K562 (cell line): Measurements from ENCODE around the gene SUPT3H. TPM values are rescaled to one million over a fixed set of nuclear protein-coding genes. Genes with fewer than 3 reads are reported as not detected.
A peak's percentile ranks its signal among the peaks of the same experiment; 100 is the strongest.

Experiments
- ATAC-seq: fragments of 200-7000 bp; cut with Tn5 transposase; 3 replicates; pipeline ENCODE4 v1.9.1; 2020; ENCODE audit warnings: moderate library complexity
- BruUV-seq: library from RNA; stranded (reverse); fragments of 400-500 nt; replicated peaks from 2 replicates; lab custom pipeline; 2021; lab: Mats Ljungman, UMichigan
- CTCF ChIA-PET: fragments of 300-600 bp; formaldehyde crosslinking; extraction: SDS; loops from one replicate; lab custom pipeline; 2021; ENCODE audit warnings: low intra/inter-chr PET ratio; lab: Yijun Ruan, JAX
- POLR2A ChIA-PET: fragments of 300-600, 350-650 bp; sonication (Branson Sonifier 250); formaldehyde crosslinking; extraction: SDS; loops from one replicate; lab custom pipeline; 2021; ENCODE audit warnings: antibody characterized with exemption, inconsistent platforms; lab: Yijun Ruan, JAX
- DNase-seq, 4 experiments: peaks; one replicate each; pipeline versions ENCODE4 v3.0.0 to v3.0.0-alpha.2; 2011 to 2018; ENCODE audit warnings: low spot score in 3 of 4, mixed read lengths in 3 of 4; ENCODE audit errors: extremely low read depth in 1 of 4
- FAIRE-seq: peaks from 2 replicates; lab custom pipeline; 2011; peaks lifted over from hg19 to GRCh38; lab: Jason Lieb, UNC
- H2AFZ ChIP-seq: 2 replicates; pipeline ENCODE4 v1.6.0; 2011; ENCODE audit warnings: low read depth, low read length, control low read depth, inconsistent platforms
- H3K27ac ChIP-seq: fragments of 200-600 bp; 3 replicates; pipeline ENCODE4 v1.8.0; 2011; ENCODE audit warnings: low read depth, mild to moderate bottlenecking, control low read depth, inconsistent platforms, low read length, moderate library complexity, mixed read lengths; ENCODE audit errors: extremely low read depth
- H3K27me3 ChIP-seq, 2 experiments: fragments of 300-600 bp in 1 of 2; 2 replicates in 1 of 2; 3 replicates in 1 of 2; pipeline versions ENCODE4 v1.6.0 to v1.8.0; 2011; ENCODE audit warnings: inconsistent platforms in 2 of 2, low read length in 2 of 2, mild to moderate bottlenecking in 1 of 2, mixed read lengths in 1 of 2, moderate library complexity in 1 of 2; ENCODE audit not compliant: control insufficient read depth in 2 of 2, insufficient read depth in 2 of 2
- H3K36me3 ChIP-seq: fragments of 300-600 bp; 3 replicates; pipeline ENCODE4 v1.8.0; 2011; ENCODE audit warnings: mild to moderate bottlenecking, low read length, inconsistent platforms; ENCODE audit not compliant: control insufficient read depth, insufficient read depth
- H3K4me1 ChIP-seq, 2 experiments: fragments of 200-600 bp in 1 of 2; replicated peaks in 1 of 2; 2 replicates in 1 of 2; 3 replicates in 1 of 2; pipeline versions ENCODE4 v1.5.1 to v1.8.0; 2011; ENCODE audit warnings: inconsistent platforms in 2 of 2, low read length in 2 of 2, mild to moderate bottlenecking in 1 of 2, mixed read lengths in 1 of 2, moderate library complexity in 1 of 2; ENCODE audit not compliant: control insufficient read depth in 2 of 2, insufficient read depth in 2 of 2
- H3K4me2 ChIP-seq: 2 replicates; pipeline ENCODE4 v1.6.1; 2011; ENCODE audit warnings: low read length, control low read depth, inconsistent platforms, mixed read lengths; ENCODE audit not compliant: insufficient read depth
- H3K4me3 ChIP-seq: fragments of 200-600 bp; sonication (generic), shearing (Covaris generic); 2 replicates; pipeline ENCODE4 v1.5.1; 2016; ENCODE audit warnings: control low read depth, inconsistent platforms
- H3K79me2 ChIP-seq: fragments of 200-600 bp; 3 replicates; pipeline ENCODE4 v1.8.0; 2011; ENCODE audit warnings: low read length, inconsistent platforms; ENCODE audit not compliant: control insufficient read depth, insufficient read depth
- H3K9ac ChIP-seq, 2 experiments: 2 replicates each; pipeline versions ENCODE4 v1.6.0 to v1.6.1; 2011; ENCODE audit warnings: low read depth in 2 of 2, low read length in 2 of 2, control low read depth in 1 of 2, inconsistent platforms in 1 of 2, mild to moderate bottlenecking in 1 of 2, mixed read lengths in 1 of 2; ENCODE audit not compliant: insufficient read depth in 1 of 2
- H3K9me1 ChIP-seq: one replicate; pipeline ENCODE4 v1.6.0; 2011; ENCODE audit warnings: inconsistent platforms, mild to moderate bottlenecking, low read length, moderate library complexity; ENCODE audit not compliant: control insufficient read depth, insufficient read depth
- H3K9me3 ChIP-seq: replicated peaks from 2 replicates; pipeline ENCODE4 v1.5.1; 2011; ENCODE audit warnings: low read depth, low read length, inconsistent platforms; ENCODE audit not compliant: control insufficient read depth, insufficient read depth
- H4K20me1 ChIP-seq: replicated peaks from 2 replicates; pipeline ENCODE4 v1.6.1; 2011; ENCODE audit warnings: low read length, inconsistent platforms, mixed read lengths; ENCODE audit not compliant: control insufficient read depth, insufficient read depth
- CREBBP ChIP-seq: IDR thresholded peaks from one replicate; pipeline ENCODE4 v1.6.1; 2012; ENCODE audit warnings: low read depth, mild to moderate bottlenecking, control low read depth, inconsistent platforms, low read length
- FOSL1 ChIP-seq: fragments of 200-800 bp; sonication (Bioruptor generic); conservative IDR thresholded peaks from 2 replicates; pipeline ENCODE4 v1.6.1; 2016; ENCODE audit warnings: missing genetic modification characterization, missing compliant biosample characterization
- HNRNPH1 ChIP-seq: fragments of 200-400 bp; formaldehyde crosslinking; optimal IDR thresholded peaks from 2 replicates; pipeline ENCODE3; 2017; ENCODE audit warnings: low read depth, mild to moderate bottlenecking, low read length, moderate library complexity
- MTA3 ChIP-seq: fragments of 450-650 bp; formaldehyde crosslinking; IDR thresholded peaks from 2 replicates; pipeline ENCODE4 v1.6.1; 2017; ENCODE audit warnings: mild to moderate bottlenecking, borderline replicate concordance
- NR2C1 ChIP-seq, 2 experiments: fragments of 450-650 bp; IDR thresholded peaks; 2 replicates each; pipeline ENCODE4 v1.6.1; 2017; ENCODE audit warnings: mild to moderate bottlenecking in 2 of 2, antibody characterized with exemption in 1 of 2, inconsistent platforms in 1 of 2, missing compliant biosample characterization in 1 of 2, missing genetic modification characterization in 1 of 2
- NR2C2 ChIP-seq, 2 experiments: fragments of 200-800 bp in 1 of 2; sonication (Bioruptor generic) in 1 of 2; sonication (generic) in 1 of 2; formaldehyde crosslinking in 1 of 2; IDR thresholded peaks; 2 replicates each; pipeline versions ENCODE4 v1.6.1 to v1.8.0; 2016 to 2022; ENCODE audit warnings: mild to moderate bottlenecking in 1 of 2, missing compliant biosample characterization in 1 of 2, missing genetic modification characterization in 1 of 2, missing genetic modification reagents in 1 of 2
- RFX1 ChIP-seq: fragments of 450-650 bp; IDR thresholded peaks from 2 replicates; pipeline ENCODE4 v1.6.1; 2016; ENCODE audit warnings: mild to moderate bottlenecking, moderate library complexity
- TRIM24 ChIP-seq, 2 experiments: fragments of 450-650 bp; IDR thresholded peaks; 2 replicates each; pipeline ENCODE4 v1.6.1; 2016
- ZNF586 ChIP-seq: fragments of 450-650 bp; formaldehyde crosslinking; conservative IDR thresholded peaks from 2 replicates; pipeline ENCODE4 v1.4.0; 2020; ENCODE audit warnings: mild to moderate bottlenecking, moderate library complexity
- ZNF589 ChIP-seq: fragments of 200-800 bp; sonication (Bioruptor generic); IDR thresholded peaks from 2 replicates; pipeline ENCODE4 v1.6.1; 2016; ENCODE audit warnings: low read depth, missing genetic modification characterization, missing compliant biosample characterization
- ZNF707 ChIP-seq: fragments of 250-450 bp; sonication (Bioruptor Pico); conservative IDR thresholded peaks from 2 replicates; pipeline ENCODE4 v1.8.0; 2022; ENCODE audit warnings: inconsistent platforms, mild to moderate bottlenecking, moderate library complexity
- WGBS: fragments of 100-300 bp; shearing (Covaris generic); methylation state at CpG from one replicate; pipeline ENCODE4 v1.1.6; 2016; ENCODE audit warnings: low coverage, mixed read lengths; ENCODE audit not compliant: insufficient coverage; ENCODE audit errors: missing lambda C conversion rate; 5-methylcytosine and 5-hydroxymethylcytosine counted together
- in situ Hi-C: fragments of 300-500 bp; cut with MboI; formaldehyde crosslinking; loops from 4 replicates; pipeline ENCODE4 v1.15.0; 2018; ENCODE audit warnings: inconsistent platforms, mixed read lengths
- intact Hi-C: fragments of 100-400 bp; cut with micrococcal nuclease; formaldehyde crosslinking; loops from 2 replicates; pipeline ENCODE4 v1.14.2; 2022
- polyA plus RNA-seq, 8 experiments: library from polyadenylated mRNA; depleted of rRNA in 4 of 8; stranded (reverse) in 5 of 8; unstranded in 3 of 8; fragments of >200 nt; fragmentation: Nextera tagmentation in 2 of 8; fragmentation: Illumina TruSeq in 1 of 8; extraction: Ambion mirVana in 2 of 8; extraction: Trizol in 1 of 8; gene quantifications; 2 replicates each; pipeline versions ENCODE4 v1.2.1 to v1.2.3, GENCODE V29; 2011 to 2014; ENCODE audit warnings: inconsistent platforms in 1 of 8, missing spikeins in 1 of 8
- total RNA-seq, 7 experiments: library from RNA; depleted of rRNA in 6 of 7; stranded (reverse); fragments of >200 nt in 6 of 7; fragmentation: Illumina TruSeq in 2 of 7; extraction: Trizol in 2 of 7; gene quantifications; 2 replicates each; pipeline versions ENCODE4 v1.2.1 to v1.2.3, GENCODE V29; 2011 to 2021; ENCODE audit warnings: low replicate concordance in 1 of 7
- TF ChIP-seq, protein P1 (sequence below): IDR thresholded peaks from 2 replicates; pipeline ENCODE4 v1.6.1; 2011; ENCODE audit warnings: borderline replicate concordance, low read depth, mild to moderate bottlenecking, moderate library complexity, low read length; ENCODE audit not compliant: insufficient read depth, poor library complexity, severe bottlenecking
- TF ChIP-seq, protein P2 (sequence below), 2 experiments: fragments of 450-650 bp in 1 of 2; sonication (generic) in 1 of 2; formaldehyde crosslinking in 1 of 2; IDR thresholded peaks in 1 of 2; conservative IDR thresholded peaks in 1 of 2; 2 replicates each; pipeline versions ENCODE4 v1.6.1 to v1.8.1; 2016 to 2023; ENCODE audit warnings: mild to moderate bottlenecking in 2 of 2, moderate library complexity in 2 of 2, inconsistent platforms in 1 of 2, missing genetic modification reagents in 1 of 2
- TF ChIP-seq, protein P3 (sequence below): fragments of 450-650 bp; IDR thresholded peaks from 2 replicates; pipeline ENCODE4 v1.6.1; 2017; ENCODE audit warnings: antibody characterized with exemption, mild to moderate bottlenecking

The SUPT3H gene
- total and polyA plus RNA-seq, 9 of the 15 experiments (the other 6 are each of a cell fraction or from before 2014, with no cell fraction given): 7.2 to 16.3 (median 11.9) TPM

DNA sequence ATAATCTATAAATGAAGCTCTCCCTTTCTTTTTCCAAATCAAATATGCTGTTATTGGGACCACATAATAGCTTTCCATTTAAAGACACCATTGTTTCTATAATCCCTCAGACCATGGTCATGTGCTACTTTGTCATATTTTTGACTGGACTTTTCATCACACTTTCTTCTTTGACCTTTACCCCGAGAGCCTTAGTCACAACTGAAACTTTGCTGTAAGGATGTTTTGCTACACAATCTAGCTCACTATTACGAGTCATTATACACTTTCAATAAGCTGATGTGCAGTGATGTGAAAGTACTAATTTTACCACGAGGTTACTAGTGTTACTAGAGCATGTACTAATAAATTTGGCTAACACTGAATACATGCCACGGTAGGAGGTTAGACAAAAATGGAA is 416.8 kb downstream of the SUPT3H start:
- H3K36me3 ChIP-seq: no peaks in the 10 kb centered on the region
- H3K27me3 ChIP-seq: no peaks in the 10 kb centered on the region
- no peak overlapping the region for H3K4me3 ChIP-seq
- no peaks in the 10 kb centered on the region for H3K79me2 ChIP-seq
- in situ Hi-C loops (no loop called here), intact Hi-C loops (no loop called here)
- H3K4me1 ChIP-seq: no peaks in the 10 kb centered on the region
- no peaks in the 10 kb centered on the region for H3K9me1 ChIP-seq
- FAIRE-seq (peak; percentile 44), DNase-seq (peak in 1 of 4 experiments; percentile 8), ATAC-seq (no peak)
- no peak overlapping the region for H2AFZ ChIP-seq
- no TSS peak for BruUV-seq
- WGBS: 21% methylated on average over 4 of the region's 4 CpGs
- H3K4me2 ChIP-seq: no peak overlapping the region
- ChIA-PET POLR2A (no interaction called here), CTCF (no interaction called here)
- H4K20me1 ChIP-seq: no peaks in the 10 kb centered on the region
- H3K27ac ChIP-seq: no peak overlapping the region
- no peak overlapping the region for H3K9ac ChIP-seq
- H3K9me3 ChIP-seq: no peaks in the 10 kb centered on the region
- TF ChIP-seq HNRNPH1: no peak
- TF ChIP-seq, protein P1, sequence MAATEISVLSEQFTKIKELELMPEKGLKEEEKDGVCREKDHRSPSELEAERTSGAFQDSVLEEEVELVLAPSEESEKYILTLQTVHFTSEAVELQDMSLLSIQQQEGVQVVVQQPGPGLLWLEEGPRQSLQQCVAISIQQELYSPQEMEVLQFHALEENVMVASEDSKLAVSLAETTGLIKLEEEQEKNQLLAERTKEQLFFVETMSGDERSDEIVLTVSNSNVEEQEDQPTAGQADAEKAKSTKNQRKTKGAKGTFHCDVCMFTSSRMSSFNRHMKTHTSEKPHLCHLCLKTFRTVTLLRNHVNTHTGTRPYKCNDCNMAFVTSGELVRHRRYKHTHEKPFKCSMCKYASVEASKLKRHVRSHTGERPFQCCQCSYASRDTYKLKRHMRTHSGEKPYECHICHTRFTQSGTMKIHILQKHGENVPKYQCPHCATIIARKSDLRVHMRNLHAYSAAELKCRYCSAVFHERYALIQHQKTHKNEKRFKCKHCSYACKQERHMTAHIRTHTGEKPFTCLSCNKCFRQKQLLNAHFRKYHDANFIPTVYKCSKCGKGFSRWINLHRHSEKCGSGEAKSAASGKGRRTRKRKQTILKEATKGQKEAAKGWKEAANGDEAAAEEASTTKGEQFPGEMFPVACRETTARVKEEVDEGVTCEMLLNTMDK: no peak
- TF ChIP-seq ZNF707 (CRISPR knock-in tag): no peak
- no peak for TF ChIP-seq MTA3
- no peak for TF ChIP-seq CREBBP
- TF ChIP-seq NR2C1 (IDR thresholded peaks at IDR 0.05): peak; percentile 56; the same call in 1 of the 2 replicates
- peak; percentile 47 for TF ChIP-seq NR2C1 (tag; IDR thresholded peaks at IDR 0.05)
- TF ChIP-seq, protein P2, sequence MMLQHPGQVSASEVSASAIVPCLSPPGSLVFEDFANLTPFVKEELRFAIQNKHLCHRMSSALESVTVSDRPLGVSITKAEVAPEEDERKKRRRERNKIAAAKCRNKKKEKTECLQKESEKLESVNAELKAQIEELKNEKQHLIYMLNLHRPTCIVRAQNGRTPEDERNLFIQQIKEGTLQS (IDR thresholded peaks at IDR 0.05): peak; percentile 52; the same call in 1 of the 2 replicates
- TF ChIP-seq, protein P2 (CRISPR knock-in tag; conservative IDR thresholded peaks at IDR 0.05): no peak
- no peak for TF ChIP-seq NR2C2 (CRISPR knock-in tag; IDR thresholded peaks at IDR 0.05)
- peak; percentile 54 for TF ChIP-seq NR2C2 (tag; IDR thresholded peaks at IDR 0.05)
- TF ChIP-seq TRIM24 (IDR thresholded peaks at IDR 0.05): peak in 1 of 2 experiments; percentile 34; a peak in 1 of 4 replicates
- peak; percentile 55 for TF ChIP-seq FOSL1 (tag)
- no peak for TF ChIP-seq ZNF586 (CRISPR knock-in tag)
- TF ChIP-seq, protein P3, sequence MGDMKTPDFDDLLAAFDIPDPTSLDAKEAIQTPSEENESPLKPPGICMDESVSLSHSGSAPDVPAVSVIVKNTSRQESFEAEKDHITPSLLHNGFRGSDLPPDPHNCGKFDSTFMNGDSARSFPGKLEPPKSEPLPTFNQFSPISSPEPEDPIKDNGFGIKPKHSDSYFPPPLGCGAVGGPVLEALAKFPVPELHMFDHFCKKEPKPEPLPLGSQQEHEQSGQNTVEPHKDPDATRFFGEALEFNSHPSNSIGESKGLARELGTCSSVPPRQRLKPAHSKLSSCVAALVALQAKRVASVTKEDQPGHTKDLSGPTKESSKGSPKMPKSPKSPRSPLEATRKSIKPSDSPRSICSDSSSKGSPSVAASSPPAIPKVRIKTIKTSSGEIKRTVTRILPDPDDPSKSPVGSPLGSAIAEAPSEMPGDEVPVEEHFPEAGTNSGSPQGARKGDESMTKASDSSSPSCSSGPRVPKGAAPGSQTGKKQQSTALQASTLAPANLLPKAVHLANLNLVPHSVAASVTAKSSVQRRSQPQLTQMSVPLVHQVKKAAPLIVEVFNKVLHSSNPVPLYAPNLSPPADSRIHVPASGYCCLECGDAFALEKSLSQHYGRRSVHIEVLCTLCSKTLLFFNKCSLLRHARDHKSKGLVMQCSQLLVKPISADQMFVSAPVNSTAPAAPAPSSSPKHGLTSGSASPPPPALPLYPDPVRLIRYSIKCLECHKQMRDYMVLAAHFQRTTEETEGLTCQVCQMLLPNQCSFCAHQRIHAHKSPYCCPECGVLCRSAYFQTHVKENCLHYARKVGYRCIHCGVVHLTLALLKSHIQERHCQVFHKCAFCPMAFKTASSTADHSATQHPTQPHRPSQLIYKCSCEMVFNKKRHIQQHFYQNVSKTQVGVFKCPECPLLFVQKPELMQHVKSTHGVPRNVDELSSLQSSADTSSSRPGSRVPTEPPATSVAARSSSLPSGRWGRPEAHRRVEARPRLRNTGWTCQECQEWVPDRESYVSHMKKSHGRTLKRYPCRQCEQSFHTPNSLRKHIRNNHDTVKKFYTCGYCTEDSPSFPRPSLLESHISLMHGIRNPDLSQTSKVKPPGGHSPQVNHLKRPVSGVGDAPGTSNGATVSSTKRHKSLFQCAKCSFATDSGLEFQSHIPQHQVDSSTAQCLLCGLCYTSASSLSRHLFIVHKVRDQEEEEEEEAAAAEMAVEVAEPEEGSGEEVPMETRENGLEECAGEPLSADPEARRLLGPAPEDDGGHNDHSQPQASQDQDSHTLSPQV: peak; percentile 25; the same call in 1 of the 2 replicates
- peak; percentile 62; the same call in 1 of the 2 replicates for TF ChIP-seq ZNF589 (CRISPR knock-in tag)
- TF ChIP-seq RFX1: no peak
